ENCODE data around the gene BRD7.
"Not testable (repeated sequence)": the region's sequence is repeated elsewhere in the genome, so short reads cannot be mapped to it uniquely, and the experiment has no call there.

The BRD7 gene

GRCh38 chr16:50345210-50345609 is 23.6 kb downstream of the BRD7 start:
- H3K9me3 ChIP-seq (ENCODE audit: control insufficient read depth, low read depth, low read length); H3K27ac ChIP-seq (ENCODE audit: low read length); H3K27me3 ChIP-seq (ENCODE audit: control insufficient read depth, insufficient read depth, low read length); H3K4me3 ChIP-seq (ENCODE audit: low read length); H3K4me1 ChIP-seq (ENCODE audit: control insufficient read depth, low read depth, low read length); H3K9ac ChIP-seq (ENCODE audit: low read length): not testable (repeated sequence)
- peaks cover 38% of the 10 kb centered on the region for H3K36me3 ChIP-seq (ENCODE audit: control insufficient read depth, low read depth, low read length)

GRCh38 chr16:50343566-50343965 is 25.2 kb downstream of the BRD7 start:
- not testable (repeated sequence) for H3K4me1 ChIP-seq (ENCODE audit: control insufficient read depth, low read depth, low read length); H3K27ac ChIP-seq (ENCODE audit: low read length); H3K9ac ChIP-seq (ENCODE audit: low read length); H3K27me3 ChIP-seq (ENCODE audit: control insufficient read depth, insufficient read depth, low read length); H3K4me3 ChIP-seq (ENCODE audit: low read length); H3K9me3 ChIP-seq (ENCODE audit: control insufficient read depth, low read depth, low read length)
- H3K36me3 ChIP-seq (ENCODE audit: control insufficient read depth, low read depth, low read length) = peaks cover 42% of the 10 kb centered on the region

GRCh38 chr16:50340578-50340977 is 28.2 kb downstream of the BRD7 start:
- Histone ChIP-seq H3K27me3 (ENCODE audit: control insufficient read depth, insufficient read depth, low read length) (no peaks in the 10 kb centered on the region), H3K9me3 (ENCODE audit: control insufficient read depth, low read depth, low read length) (no peaks in the 10 kb centered on the region), H3K4me1 (ENCODE audit: control insufficient read depth, low read depth, low read length) (no peaks in the 10 kb centered on the region), H3K27ac (ENCODE audit: low read length) (no peak overlapping the region), H3K9ac (ENCODE audit: low read length) (no peak overlapping the region), H3K36me3 (ENCODE audit: control insufficient read depth, low read depth, low read length) (peaks cover 46% of the 10 kb centered on the region), H3K4me3 (ENCODE audit: low read length) (no peak overlapping the region)

- Histone ChIP-seq H3K36me3 (ENCODE audit: control insufficient read depth, low read depth, low read length) (peaks cover 62% of the 10 kb centered on the region), H3K4me3 (ENCODE audit: low read length) (no peak overlapping the region), H3K27me3 (ENCODE audit: control insufficient read depth, insufficient read depth, low read length) (no peaks in the 10 kb centered on the region), H3K9ac (ENCODE audit: low read length) (no peak overlapping the region), H3K9me3 (ENCODE audit: control insufficient read depth, low read depth, low read length) (no peaks in the 10 kb centered on the region), H3K4me1 (ENCODE audit: control insufficient read depth, low read depth, low read length) (no peaks in the 10 kb centered on the region), H3K27ac (ENCODE audit: low read length) (no peak overlapping the region)
Measured at GRCh38 chr16:50338371-50339231, 30.2 kb downstream of the BRD7 start.

- Histone ChIP-seq H3K9me3 (ENCODE audit: control insufficient read depth, low read depth, low read length) (no peaks in the 10 kb centered on the region), H3K4me1 (ENCODE audit: control insufficient read depth, low read depth, low read length) (no peaks in the 10 kb centered on the region), H3K27ac (ENCODE audit: low read length) (no peak overlapping the region), H3K4me3 (ENCODE audit: low read length) (no peak overlapping the region), H3K27me3 (ENCODE audit: control insufficient read depth, insufficient read depth, low read length) (no peaks in the 10 kb centered on the region), H3K36me3 (ENCODE audit: control insufficient read depth, low read depth, low read length) (peaks cover 67% of the 10 kb centered on the region), H3K9ac (ENCODE audit: low read length) (no peak overlapping the region)
Measured at GRCh38 chr16:50336884-50337283, 31.9 kb downstream of the BRD7 start.

GRCh38 chr16:50335196-50335958 is 33.4 kb downstream of the BRD7 start:
- Histone ChIP-seq H3K36me3 (ENCODE audit: control insufficient read depth, low read depth, low read length) (peaks cover 56% of the 10 kb centered on the region), H3K4me1 (ENCODE audit: control insufficient read depth, low read depth, low read length) (no peaks in the 10 kb centered on the region), H3K27ac (ENCODE audit: low read length) (no peak overlapping the region), H3K27me3 (ENCODE audit: control insufficient read depth, insufficient read depth, low read length) (no peaks in the 10 kb centered on the region), H3K4me3 (ENCODE audit: low read length) (no peak overlapping the region), H3K9me3 (ENCODE audit: control insufficient read depth, low read depth, low read length) (no peaks in the 10 kb centered on the region), H3K9ac (ENCODE audit: low read length) (no peak overlapping the region)

GRCh38 chr16:50334106-50334975 is 34.4 kb downstream of the BRD7 start:
- H3K4me1 ChIP-seq (ENCODE audit: control insufficient read depth, low read depth, low read length) = no peaks in the 10 kb centered on the region
- no peaks in the 10 kb centered on the region for H3K27me3 ChIP-seq (ENCODE audit: control insufficient read depth, insufficient read depth, low read length)
- no peak overlapping the region for H3K9ac ChIP-seq (ENCODE audit: low read length)
- no peaks in the 10 kb centered on the region for H3K9me3 ChIP-seq (ENCODE audit: control insufficient read depth, low read depth, low read length)
- no peak overlapping the region for H3K4me3 ChIP-seq (ENCODE audit: low read length)
- no peak overlapping the region for H3K27ac ChIP-seq (ENCODE audit: low read length)
- peaks cover 59% of the 10 kb centered on the region for H3K36me3 ChIP-seq (ENCODE audit: control insufficient read depth, low read depth, low read length)

- no peaks in the 10 kb centered on the region for H3K9me3 ChIP-seq (ENCODE audit: control insufficient read depth, low read depth, low read length)
- no peak overlapping the region for H3K27ac ChIP-seq (ENCODE audit: low read length)
- H3K36me3 ChIP-seq (ENCODE audit: control insufficient read depth, low read depth, low read length) = peaks cover 64% of the 10 kb centered on the region
- no peaks in the 10 kb centered on the region for H3K4me1 ChIP-seq (ENCODE audit: control insufficient read depth, low read depth, low read length)
- no peak overlapping the region for H3K9ac ChIP-seq (ENCODE audit: low read length)
- H3K27me3 ChIP-seq (ENCODE audit: control insufficient read depth, insufficient read depth, low read length) = no peaks in the 10 kb centered on the region
- no peak overlapping the region for H3K4me3 ChIP-seq (ENCODE audit: low read length)
Measured at GRCh38 chr16:50332599-50332998, 36.2 kb downstream of the BRD7 start.

GRCh38 chr16:50331570-50331969 is 37.2 kb downstream of the BRD7 start:
- peaks cover 64% of the 10 kb centered on the region for H3K36me3 ChIP-seq (ENCODE audit: control insufficient read depth, low read depth, low read length)
- no peak overlapping the region for H3K4me3 ChIP-seq (ENCODE audit: low read length)
- no peaks in the 10 kb centered on the region for H3K4me1 ChIP-seq (ENCODE audit: control insufficient read depth, low read depth, low read length)
- no peaks in the 10 kb centered on the region for H3K27me3 ChIP-seq (ENCODE audit: control insufficient read depth, insufficient read depth, low read length)
- no peak overlapping the region for H3K9ac ChIP-seq (ENCODE audit: low read length)
- no peaks in the 10 kb centered on the region for H3K9me3 ChIP-seq (ENCODE audit: control insufficient read depth, low read depth, low read length)
- no peak overlapping the region for H3K27ac ChIP-seq (ENCODE audit: low read length)

- Histone ChIP-seq H3K4me1 (ENCODE audit: control insufficient read depth, low read depth, low read length) (no peaks in the 10 kb centered on the region), H3K27me3 (ENCODE audit: control insufficient read depth, insufficient read depth, low read length) (no peaks in the 10 kb centered on the region), H3K9ac (ENCODE audit: low read length) (no peak overlapping the region), H3K9me3 (ENCODE audit: control insufficient read depth, low read depth, low read length) (no peaks in the 10 kb centered on the region), H3K36me3 (ENCODE audit: control insufficient read depth, low read depth, low read length) (peaks cover 71% of the 10 kb centered on the region), H3K4me3 (ENCODE audit: low read length) (no peak overlapping the region), H3K27ac (ENCODE audit: low read length) (no peak overlapping the region)
Measured at GRCh38 chr16:50329446-50330189, 39.2 kb downstream of the BRD7 start.

Measured in iPS-18a (cell line).